Measurements from ENCODE around the gene SUPT3H.

DNA sequence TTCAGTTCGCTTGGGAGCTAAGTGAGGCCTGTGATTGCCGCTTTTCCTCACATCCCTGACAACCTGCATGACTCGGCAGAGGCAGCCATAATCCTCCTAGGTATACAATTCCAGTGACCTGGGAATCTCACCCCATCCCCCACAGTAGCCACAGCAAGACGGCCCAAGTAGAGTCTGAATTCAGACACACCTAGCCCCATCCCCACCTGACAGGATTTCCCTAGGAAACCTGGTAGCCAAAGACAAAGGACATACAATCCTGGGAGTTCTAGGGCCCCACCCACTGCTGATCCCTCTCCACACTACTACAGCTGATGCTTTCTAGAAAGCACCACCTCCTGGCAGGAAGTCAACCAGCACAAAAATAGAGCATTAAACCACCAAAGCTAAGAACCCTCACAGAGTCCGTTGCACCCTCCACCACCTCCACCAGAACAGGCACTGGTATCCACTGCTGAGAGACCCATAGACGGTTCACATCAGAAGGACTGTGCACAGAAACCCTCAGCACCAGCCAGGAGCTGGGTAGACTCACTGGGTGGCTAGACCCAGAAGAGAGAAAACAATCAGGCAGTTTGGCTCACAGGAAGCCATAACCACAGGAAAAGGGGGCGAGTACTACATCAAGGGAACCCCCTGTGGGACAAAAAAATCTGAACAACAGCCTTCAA, 67.5 kb downstream of the SUPT3H start:
- TF ChIP-seq, protein P1, sequence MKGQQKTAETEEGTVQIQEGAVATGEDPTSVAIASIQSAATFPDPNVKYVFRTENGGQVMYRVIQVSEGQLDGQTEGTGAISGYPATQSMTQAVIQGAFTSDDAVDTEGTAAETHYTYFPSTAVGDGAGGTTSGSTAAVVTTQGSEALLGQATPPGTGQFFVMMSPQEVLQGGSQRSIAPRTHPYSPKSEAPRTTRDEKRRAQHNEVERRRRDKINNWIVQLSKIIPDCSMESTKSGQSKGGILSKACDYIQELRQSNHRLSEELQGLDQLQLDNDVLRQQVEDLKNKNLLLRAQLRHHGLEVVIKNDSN (IDR thresholded peaks at IDR 0.05), result no peak
- TF ChIP-seq RAD21 (IDR thresholded peaks at IDR 0.05; ENCODE audit: low read depth), result no peak
- no peak for TF ChIP-seq ZBTB7A (IDR thresholded peaks at IDR 0.05; ENCODE audit: low read depth)
- TF ChIP-seq, protein P2, sequence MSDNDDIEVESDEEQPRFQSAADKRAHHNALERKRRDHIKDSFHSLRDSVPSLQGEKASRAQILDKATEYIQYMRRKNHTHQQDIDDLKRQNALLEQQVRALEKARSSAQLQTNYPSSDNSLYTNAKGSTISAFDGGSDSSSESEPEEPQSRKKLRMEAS (IDR thresholded peaks at IDR 0.05), result no peak
- no peak for TF ChIP-seq EP300 (IDR thresholded peaks at IDR 0.05; ENCODE audit: borderline replicate concordance)
- TF ChIP-seq CREB1 (IDR thresholded peaks at IDR 0.05; ENCODE audit: low read depth), result no peak
- no peak for TF ChIP-seq TAF1 (IDR thresholded peaks at IDR 0.05; ENCODE audit: low read depth)
- no peak for TF ChIP-seq FOXM1 (IDR thresholded peaks at IDR 0.05; ENCODE audit: borderline replicate concordance, low read depth)
- TF ChIP-seq, protein P3, sequence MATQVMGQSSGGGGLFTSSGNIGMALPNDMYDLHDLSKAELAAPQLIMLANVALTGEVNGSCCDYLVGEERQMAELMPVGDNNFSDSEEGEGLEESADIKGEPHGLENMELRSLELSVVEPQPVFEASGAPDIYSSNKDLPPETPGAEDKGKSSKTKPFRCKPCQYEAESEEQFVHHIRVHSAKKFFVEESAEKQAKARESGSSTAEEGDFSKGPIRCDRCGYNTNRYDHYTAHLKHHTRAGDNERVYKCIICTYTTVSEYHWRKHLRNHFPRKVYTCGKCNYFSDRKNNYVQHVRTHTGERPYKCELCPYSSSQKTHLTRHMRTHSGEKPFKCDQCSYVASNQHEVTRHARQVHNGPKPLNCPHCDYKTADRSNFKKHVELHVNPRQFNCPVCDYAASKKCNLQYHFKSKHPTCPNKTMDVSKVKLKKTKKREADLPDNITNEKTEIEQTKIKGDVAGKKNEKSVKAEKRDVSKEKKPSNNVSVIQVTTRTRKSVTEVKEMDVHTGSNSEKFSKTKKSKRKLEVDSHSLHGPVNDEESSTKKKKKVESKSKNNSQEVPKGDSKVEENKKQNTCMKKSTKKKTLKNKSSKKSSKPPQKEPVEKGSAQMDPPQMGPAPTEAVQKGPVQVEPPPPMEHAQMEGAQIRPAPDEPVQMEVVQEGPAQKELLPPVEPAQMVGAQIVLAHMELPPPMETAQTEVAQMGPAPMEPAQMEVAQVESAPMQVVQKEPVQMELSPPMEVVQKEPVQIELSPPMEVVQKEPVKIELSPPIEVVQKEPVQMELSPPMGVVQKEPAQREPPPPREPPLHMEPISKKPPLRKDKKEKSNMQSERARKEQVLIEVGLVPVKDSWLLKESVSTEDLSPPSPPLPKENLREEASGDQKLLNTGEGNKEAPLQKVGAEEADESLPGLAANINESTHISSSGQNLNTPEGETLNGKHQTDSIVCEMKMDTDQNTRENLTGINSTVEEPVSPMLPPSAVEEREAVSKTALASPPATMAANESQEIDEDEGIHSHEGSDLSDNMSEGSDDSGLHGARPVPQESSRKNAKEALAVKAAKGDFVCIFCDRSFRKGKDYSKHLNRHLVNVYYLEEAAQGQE (IDR thresholded peaks at IDR 0.05; ENCODE audit: low read depth), result no peak
- TF ChIP-seq YY1 (IDR thresholded peaks at IDR 0.05; ENCODE audit: low read depth), result no peak
- no peak for TF ChIP-seq CEBPB (IDR thresholded peaks at IDR 0.05)
- no peak for TF ChIP-seq TEAD4 (IDR thresholded peaks at IDR 0.05)
- no peak for TF ChIP-seq EGR1 (IDR thresholded peaks at IDR 0.05)
